Esophagus muscularis mucosa (tissue), 4 donors: ENCODE data around the gene TMEM86B. TPM values are rescaled to one million over a fixed set of nuclear protein-coding genes. Genes with fewer than 3 reads are reported as not detected.

Experiments used
- DNase-seq: peaks from one replicate; pipeline ENCODE4 v3.0.0-alpha.2; 2017; ENCODE audit errors: extremely low spot score
- H3K27ac ChIP-seq, 4 donors: fragments of 200-600 bp; sonication (generic); replicated peaks in 1 of 4; 1 replicate in 3 of 4; 2 replicates in 1 of 4; pipeline ENCODE4 v1.5.1; 2016 to 2019; ENCODE audit warnings: mild to moderate bottlenecking in 1 of 4
- H3K27me3 ChIP-seq, 4 donors: fragments of 200-600 bp; sonication (generic); one replicate each; pipeline versions ENCODE4 v1.5.1 to v1.6.0; 2016 to 2019
- H3K36me3 ChIP-seq, 4 donors: fragments of 200-600 bp; sonication (generic); one replicate each; pipeline ENCODE4 v1.5.1; 2016 to 2019
- H3K4me1 ChIP-seq, 4 donors: fragments of 200-600 bp; sonication (generic); one replicate each; pipeline ENCODE4 v1.5.1; 2016 to 2019
- H3K4me3 ChIP-seq, 4 donors: fragments of 200-600 bp; sonication (generic); 1 replicate in 2 of 4; 2 replicates in 2 of 4; pipeline ENCODE4 v1.5.1; 2016 to 2019; ENCODE audit warnings: mild to moderate bottlenecking in 4 of 4, moderate library complexity in 1 of 4
- H3K9me3 ChIP-seq, 4 donors: fragments of 200-600 bp; sonication (generic); 1 replicate in 3 of 4; 2 replicates in 1 of 4; pipeline ENCODE4 v1.5.1; 2016 to 2019
- EP300 ChIP-seq: sonication (generic); formaldehyde crosslinking; IDR thresholded peaks from one replicate; pipeline ENCODE4 v1.6.1; 2017; ENCODE audit warnings: antibody characterized with exemption
- POLR2A ChIP-seq: fragments of 450-650 bp; IDR thresholded peaks from one replicate; pipeline ENCODE4 v1.6.1; 2017; ENCODE audit warnings: antibody characterized with exemption, moderate library complexity, mild to moderate bottlenecking, low read depth
- POLR2AphosphoS5 ChIP-seq, 2 donors: sonication (generic); formaldehyde crosslinking; IDR thresholded peaks; one replicate each; pipeline ENCODE4 v1.6.1; 2017; ENCODE audit warnings: antibody characterized with exemption in 2 of 2
- WGBS: methylation state at CpG from one replicate; pipeline ENCODE4 v1.1.5; 2018; 5-methylcytosine and 5-hydroxymethylcytosine counted together
- intact Hi-C: fragments of 100-400 bp; cut with DNase I; formaldehyde crosslinking; loops from one replicate; pipeline ENCODE4 v1.15.1; 2023
- total RNA-seq, 4 donors: library from RNA; depleted of rRNA; stranded (reverse); fragments of >200 nt; gene quantifications; one replicate each; pipeline versions ENCODE4 v1.1.0 to v1.2.1, GENCODE V29; 2016
- TF ChIP-seq, protein P1 (sequence below), 3 experiments: fragments of 200-600 bp in 2 of 3; fragments of 450-650 bp in 1 of 3; sonication (generic) in 2 of 3; IDR thresholded peaks; one replicate each; pipeline ENCODE4 v1.5.1; 2017 to 2019; ENCODE audit warnings: antibody characterized with exemption in 3 of 3, mild to moderate bottlenecking in 2 of 3, moderate library complexity in 1 of 3

Gene TMEM86B
- total RNA-seq, 4 donors from 2014 or later = 1.7 to 2.8 (median 2.4) TPM

DNA sequence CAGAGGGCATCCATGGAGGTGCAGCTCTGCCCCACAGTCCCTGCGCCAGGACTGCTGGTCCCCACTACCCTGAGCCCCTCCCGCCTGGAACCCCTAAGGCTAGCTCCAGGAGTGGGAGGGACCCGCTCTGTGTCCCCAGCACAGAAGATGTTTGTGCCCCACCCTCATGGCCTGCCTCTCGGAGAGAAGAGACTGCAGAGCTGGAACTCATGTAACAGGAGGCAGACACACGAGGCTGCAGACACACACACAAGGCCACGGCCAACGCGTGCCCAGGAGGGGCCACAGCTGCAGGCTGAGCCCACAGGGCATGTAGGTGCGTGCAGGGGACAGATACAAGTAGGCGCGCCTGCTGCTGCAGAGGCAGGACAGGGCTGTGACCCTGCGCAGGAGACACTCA lies 10.4 kb upstream of the TMEM86B start:
- no peak for DNase-seq
- intact Hi-C loops = no loop called here
- Histone ChIP-seq H3K9me3 (no peaks in the 10 kb centered on the region), H3K4me3 (no peak overlapping the region), H3K4me1 (no peaks in the 10 kb centered on the region), H3K36me3 (peaks cover 73 to 100% (median 97%) of the 10 kb centered on the region in 4 donors), H3K27me3 (no peaks in the 10 kb centered on the region), H3K27ac (no peak overlapping the region)
- 92% methylated on average over 7 of the region's 12 CpGs for WGBS
- TF ChIP-seq, protein P1, sequence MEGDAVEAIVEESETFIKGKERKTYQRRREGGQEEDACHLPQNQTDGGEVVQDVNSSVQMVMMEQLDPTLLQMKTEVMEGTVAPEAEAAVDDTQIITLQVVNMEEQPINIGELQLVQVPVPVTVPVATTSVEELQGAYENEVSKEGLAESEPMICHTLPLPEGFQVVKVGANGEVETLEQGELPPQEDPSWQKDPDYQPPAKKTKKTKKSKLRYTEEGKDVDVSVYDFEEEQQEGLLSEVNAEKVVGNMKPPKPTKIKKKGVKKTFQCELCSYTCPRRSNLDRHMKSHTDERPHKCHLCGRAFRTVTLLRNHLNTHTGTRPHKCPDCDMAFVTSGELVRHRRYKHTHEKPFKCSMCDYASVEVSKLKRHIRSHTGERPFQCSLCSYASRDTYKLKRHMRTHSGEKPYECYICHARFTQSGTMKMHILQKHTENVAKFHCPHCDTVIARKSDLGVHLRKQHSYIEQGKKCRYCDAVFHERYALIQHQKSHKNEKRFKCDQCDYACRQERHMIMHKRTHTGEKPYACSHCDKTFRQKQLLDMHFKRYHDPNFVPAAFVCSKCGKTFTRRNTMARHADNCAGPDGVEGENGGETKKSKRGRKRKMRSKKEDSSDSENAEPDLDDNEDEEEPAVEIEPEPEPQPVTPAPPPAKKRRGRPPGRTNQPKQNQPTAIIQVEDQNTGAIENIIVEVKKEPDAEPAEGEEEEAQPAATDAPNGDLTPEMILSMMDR (IDR thresholded peaks at IDR 0.05) = no peak
- no peak for TF ChIP-seq POLR2A
- TF ChIP-seq EP300 = no peak
- no peak for TF ChIP-seq POLR2AphosphoS5 (IDR thresholded peaks at IDR 0.05)

DNA sequence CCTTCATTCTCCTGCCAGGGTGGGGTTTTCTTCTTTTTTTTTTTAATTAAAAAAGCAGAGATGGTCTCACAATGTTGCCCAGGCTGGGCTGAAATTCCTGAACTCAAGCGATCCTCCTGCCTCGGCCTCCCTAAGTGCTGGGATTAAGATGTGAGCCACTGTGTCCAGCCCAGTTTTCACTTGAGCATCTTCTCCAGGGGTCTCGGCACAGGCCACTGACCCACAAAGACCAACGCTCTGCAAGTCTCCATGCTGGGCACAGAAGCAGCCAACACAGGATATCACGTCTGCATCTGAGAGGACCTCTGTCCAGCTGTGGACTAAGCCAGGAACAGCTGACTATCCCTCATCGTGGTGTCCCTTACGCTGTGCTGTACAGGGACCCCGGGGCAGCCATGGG lies 9.5 kb upstream of the TMEM86B start:
- H3K4me3 ChIP-seq = no peak overlapping the region
- intact Hi-C loops = no loop called here
- no peaks in the 10 kb centered on the region for H3K9me3 ChIP-seq
- 95% methylated on average over 5 of the region's 8 CpGs for WGBS
- H3K36me3 ChIP-seq = peaks cover 72 to 100% (median 97%) of the 10 kb centered on the region in 4 donors
- H3K4me1 ChIP-seq = no peaks in the 10 kb centered on the region
- H3K27ac ChIP-seq = no peak overlapping the region
- H3K27me3 ChIP-seq = no peaks in the 10 kb centered on the region
- DNase-seq = no peak
- TF ChIP-seq POLR2A = no peak
- no peak for TF ChIP-seq POLR2AphosphoS5 (IDR thresholded peaks at IDR 0.05)
- TF ChIP-seq, protein P1 (IDR thresholded peaks at IDR 0.05) = no peak
- TF ChIP-seq EP300 = no peak

DNA sequence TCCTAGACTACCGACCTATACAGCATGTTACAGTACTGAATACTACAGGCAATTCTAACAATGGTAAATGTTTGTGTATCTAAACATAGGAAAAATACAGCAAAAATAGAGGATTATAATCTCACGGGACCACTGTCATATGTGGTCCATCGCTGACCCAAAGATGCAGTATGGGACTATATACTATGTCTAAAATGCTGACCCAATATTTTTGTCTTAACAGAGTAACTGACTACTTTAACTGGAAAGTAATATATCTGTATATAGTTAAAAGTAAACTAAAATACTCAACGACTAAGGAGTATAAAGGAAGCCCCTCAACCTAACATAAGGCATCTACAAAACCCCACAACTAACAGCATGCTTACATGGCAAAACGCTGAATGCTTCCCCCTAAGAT lies 4.4 kb upstream of the TMEM86B start:
- DNase-seq = no peak
- intact Hi-C loops = no loop called here
- no peak for TF ChIP-seq EP300
- TF ChIP-seq, protein P1 (IDR thresholded peaks at IDR 0.05) = no peak
- 88% methylated on average over 5 of the region's 5 CpGs for WGBS
- no peak overlapping the region for H3K4me3 ChIP-seq
- H3K9me3 ChIP-seq = no peaks in the 10 kb centered on the region
- no peaks in the 10 kb centered on the region for H3K27me3 ChIP-seq
- H3K36me3 ChIP-seq = peaks cover 63 to 100% (median 97%) of the 10 kb centered on the region in 4 donors
- peaks cover 0 to 8% (median 0%) of the 10 kb centered on the region in 4 donors for H3K4me1 ChIP-seq
- H3K27ac ChIP-seq = no peak overlapping the region

DNA sequence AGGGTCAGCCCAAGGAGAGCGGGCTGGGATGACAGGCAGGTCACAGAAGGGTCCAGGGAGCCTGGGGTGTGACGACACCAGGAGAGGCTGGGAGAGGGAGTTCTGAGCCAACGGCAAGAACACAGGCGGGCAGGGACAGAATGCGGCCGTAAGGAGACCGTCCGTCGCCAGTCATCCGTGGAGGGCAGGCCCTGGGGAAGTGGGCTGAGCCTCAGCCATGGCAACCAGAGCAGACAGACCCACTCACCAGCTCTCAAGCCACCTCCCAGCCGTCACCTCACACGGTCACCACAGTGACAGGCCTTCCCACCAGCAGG lies 3.7 kb upstream of the TMEM86B start:
- H3K9me3 ChIP-seq = no peaks in the 10 kb centered on the region
- H3K4me3 ChIP-seq = no peak overlapping the region
- peaks cover 0 to 8% (median 0%) of the 10 kb centered on the region in 4 donors for H3K4me1 ChIP-seq
- intact Hi-C loops = no loop called here
- 86% methylated on average over 12 of the region's 12 CpGs for WGBS
- no peak overlapping the region for H3K27ac ChIP-seq
- H3K36me3 ChIP-seq = peaks cover 56 to 99% (median 96%) of the 10 kb centered on the region in 4 donors
- no peak for DNase-seq
- TF ChIP-seq POLR2A = no peak
- no peaks in the 10 kb centered on the region for H3K27me3 ChIP-seq

DNA sequence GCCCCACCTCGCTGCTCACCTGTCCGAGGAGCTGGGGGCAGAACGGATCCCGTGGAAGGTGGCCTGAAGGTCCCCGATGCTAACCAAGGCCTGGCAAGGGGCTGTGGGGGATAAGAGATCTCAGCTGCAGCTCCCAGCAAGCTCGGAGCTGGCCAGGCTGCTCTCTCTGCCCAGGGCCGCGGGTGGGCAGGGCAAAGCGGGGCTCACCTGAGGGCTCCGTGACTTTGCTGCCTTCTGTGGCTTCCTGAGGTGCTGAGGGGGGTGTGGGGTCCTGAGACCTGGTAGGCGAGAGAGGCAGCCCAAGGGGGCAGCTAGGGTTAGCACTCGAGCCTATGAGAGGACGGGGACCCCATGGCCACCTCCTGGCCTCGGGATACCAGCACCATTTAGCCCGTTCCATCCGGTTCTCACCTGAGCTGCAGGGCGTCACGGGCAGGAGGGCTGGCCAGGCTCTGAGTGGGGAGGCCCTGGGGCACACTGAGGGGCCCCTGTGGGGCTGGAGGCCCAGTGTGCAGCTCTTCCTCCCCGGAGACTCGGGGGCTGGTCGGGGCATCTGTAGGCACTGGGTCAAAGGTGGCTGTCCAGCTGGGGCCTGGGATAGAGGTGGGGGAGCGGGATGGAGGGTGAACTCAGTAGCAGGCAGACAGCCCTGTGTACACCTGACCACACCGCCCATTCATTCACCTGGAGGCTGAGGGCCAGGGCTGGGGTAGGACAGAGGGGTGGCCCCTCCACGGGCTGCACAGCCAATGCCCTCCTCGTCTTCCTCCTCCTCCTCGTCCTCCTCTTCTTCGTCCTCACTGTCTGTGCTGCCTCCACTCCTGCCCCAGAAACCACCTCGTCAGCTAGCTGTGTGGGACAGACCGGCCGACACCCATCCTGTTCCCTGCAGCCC lies 3.1 kb upstream of the TMEM86B start:
- intact Hi-C loops = no loop called here
- Histone ChIP-seq H3K4me3 (no peak overlapping the region), H3K4me1 (peaks cover 0 to 8% (median 0%) of the 10 kb centered on the region in 4 donors), H3K36me3 (peaks cover 52 to 99% (median 96%) of the 10 kb centered on the region in 4 donors), H3K27me3 (no peaks in the 10 kb centered on the region), H3K9me3 (no peaks in the 10 kb centered on the region), H3K27ac (no peak overlapping the region)
- DNase-seq = no peak
- 88% methylated on average over 24 of the region's 30 CpGs for WGBS
- TF ChIP-seq, protein P1 (IDR thresholded peaks at IDR 0.05) = no peak
